HEK293 (cell line): ENCODE measurements around the gene MYO5C.

Experiments
- CTCF ChIA-PET: fragments of 350-600 bp; formaldehyde crosslinking; extraction: SDS; loops from one replicate; lab custom pipeline; 2021; ENCODE audit warnings: antibody characterized with exemption; lab: Yijun Ruan, JAX
- POLR2A ChIA-PET: fragments of 300-600 bp; formaldehyde crosslinking; extraction: SDS; loops from one replicate; lab custom pipeline; 2020; ENCODE audit warnings: antibody characterized with exemption, inconsistent platforms; lab: Yijun Ruan, JAX
- H3K27ac ChIP-seq: fragments of 200-500 bp; sonication (Bioruptor generic); 2 replicates; pipeline ENCODE4 v1.5.1; 2014; ENCODE audit warnings: low read depth, low read length, control low read depth, inconsistent platforms; ENCODE audit errors: extremely low read depth
- H3K36me3 ChIP-seq, 2 experiments: fragments of 200-500 bp in 1 of 2; sonication (Bioruptor generic) in 1 of 2; 1 replicate in 1 of 2; 2 replicates in 1 of 2; pipeline ENCODE4 v1.5.1; 2014 to 2017; ENCODE audit warnings: inconsistent platforms in 2 of 2, low read length in 2 of 2; ENCODE audit not compliant: control insufficient read depth in 2 of 2, insufficient read depth in 1 of 2
- H3K4me1 ChIP-seq: fragments of 200-500 bp; sonication (Bioruptor generic); 2 replicates; pipeline ENCODE4 v1.5.1; 2014; ENCODE audit warnings: mild to moderate bottlenecking, low read length, inconsistent platforms; ENCODE audit not compliant: control insufficient read depth, insufficient read depth
- H3K4me3 ChIP-seq: 2 replicates; pipeline ENCODE4 v1.5.1; 2011; ENCODE audit warnings: low read depth, mild to moderate bottlenecking, control low read depth, low read length, moderate library complexity
- H3K9me3 ChIP-seq: fragments of 200-500 bp; sonication (Bioruptor generic); 2 replicates; pipeline ENCODE4 v1.5.1; 2014; ENCODE audit warnings: low read depth, low read length, inconsistent platforms; ENCODE audit not compliant: control insufficient read depth, insufficient read depth
- GFI1B ChIP-seq: fragments of 450-650 bp; formaldehyde crosslinking; IDR thresholded peaks from 2 replicates; pipeline ENCODE4 v1.5.1; 2016; ENCODE audit warnings: missing biosample characterization, missing genetic modification characterization
- PRDM1 ChIP-seq: fragments of 450-650 bp; formaldehyde crosslinking; IDR thresholded peaks from 2 replicates; pipeline ENCODE4; 2016; ENCODE audit warnings: missing biosample characterization, missing genetic modification characterization
- PRDM10 ChIP-seq: fragments of 450-650 bp; formaldehyde crosslinking; IDR thresholded peaks from 2 replicates; pipeline ENCODE4 v1.5.1; 2016; ENCODE audit warnings: missing biosample characterization, missing genetic modification characterization
- TCF7L2 ChIP-seq: IDR thresholded peaks from 2 replicates; pipeline ENCODE4 v1.6.1; 2011; ENCODE audit warnings: low read depth, mild to moderate bottlenecking, inconsistent platforms, low read length, moderate library complexity, borderline replicate concordance
- TRIM28 ChIP-seq: IDR thresholded peaks from 2 replicates; pipeline ENCODE4 v1.6.1; 2011; ENCODE audit warnings: low read length, control low read depth, borderline replicate concordance
- ZBTB1 ChIP-seq: fragments of 450-650 bp; formaldehyde crosslinking; IDR thresholded peaks from 2 replicates; pipeline ENCODE4 v1.5.1; 2016; ENCODE audit warnings: missing biosample characterization, missing genetic modification characterization
- ZFP37 ChIP-seq: fragments of 450-650 bp; formaldehyde crosslinking; IDR thresholded peaks from 2 replicates; pipeline ENCODE4 v1.5.1; 2016; ENCODE audit warnings: missing biosample characterization, missing genetic modification characterization
- ZNF16 ChIP-seq: fragments of 450-650 bp; formaldehyde crosslinking; IDR thresholded peaks from 2 replicates; pipeline ENCODE4 v1.5.1; 2016; ENCODE audit warnings: low read depth, missing biosample characterization, missing genetic modification characterization
- ZNF202 ChIP-seq: fragments of 450-650 bp; formaldehyde crosslinking; IDR thresholded peaks from 2 replicates; pipeline ENCODE4 v1.5.1; 2016; ENCODE audit warnings: missing biosample characterization, missing genetic modification characterization, borderline replicate concordance
- ZNF266 ChIP-seq: fragments of 450-650 bp; formaldehyde crosslinking; IDR thresholded peaks from 2 replicates; pipeline ENCODE4 v1.5.1; 2016; ENCODE audit warnings: missing biosample characterization, missing genetic modification characterization, low read depth
- ZNF274 ChIP-seq, 2 experiments: fragments of 200-500 bp in 1 of 2; fragments of 450-650 bp in 1 of 2; sonication (Bioruptor generic) in 1 of 2; formaldehyde crosslinking in 1 of 2; IDR thresholded peaks; 2 replicates each; pipeline versions ENCODE4 v1.5.1 to v1.6.1; 2014 to 2016; ENCODE audit warnings: borderline replicate concordance in 1 of 2, inconsistent platforms in 1 of 2, low read length in 1 of 2, missing biosample characterization in 1 of 2, missing genetic modification characterization in 1 of 2
- ZNF280D ChIP-seq: fragments of 450-650 bp; formaldehyde crosslinking; IDR thresholded peaks from 2 replicates; pipeline ENCODE4 v1.5.1; 2016; ENCODE audit warnings: missing biosample characterization, missing genetic modification characterization
- ZNF510 ChIP-seq: fragments of 450-650 bp; formaldehyde crosslinking; IDR thresholded peaks from 2 replicates; pipeline ENCODE4 v1.5.1; 2018; ENCODE audit warnings: mild to moderate bottlenecking, missing genetic modification characterization, missing biosample characterization; ENCODE audit not compliant: insufficient replicate concordance
- ZNF530 ChIP-seq: fragments of 450-650 bp; formaldehyde crosslinking; IDR thresholded peaks from 2 replicates; pipeline ENCODE4 v1.5.1; 2016; ENCODE audit warnings: low read depth, missing biosample characterization, missing genetic modification characterization
- ZNF548 ChIP-seq: fragments of 450-650 bp; formaldehyde crosslinking; IDR thresholded peaks from 2 replicates; pipeline ENCODE4 v1.5.1; 2016; ENCODE audit warnings: missing biosample characterization, missing genetic modification characterization
- ZNF624 ChIP-seq: fragments of 450-650 bp; formaldehyde crosslinking; IDR thresholded peaks from 2 replicates; pipeline ENCODE4 v1.5.1; 2017; ENCODE audit warnings: missing biosample characterization, missing genetic modification characterization
- ZNF76 ChIP-seq: fragments of 450-650 bp; formaldehyde crosslinking; IDR thresholded peaks from 2 replicates; pipeline ENCODE4; 2016; ENCODE audit warnings: low read depth, missing biosample characterization, missing genetic modification characterization, borderline replicate concordance
- ZNF768 ChIP-seq: fragments of 450-650 bp; formaldehyde crosslinking; IDR thresholded peaks from 2 replicates; pipeline ENCODE4 v1.5.1; 2018; ENCODE audit warnings: missing biosample characterization, mild to moderate bottlenecking, missing genetic modification characterization
- ZNF837 ChIP-seq: fragments of 450-650 bp; formaldehyde crosslinking; IDR thresholded peaks from 2 replicates; pipeline ENCODE4 v1.5.1; 2016; ENCODE audit warnings: missing biosample characterization, missing genetic modification characterization
- TF ChIP-seq, protein P1 (sequence below): fragments of 450-650 bp; formaldehyde crosslinking; IDR thresholded peaks from 2 replicates; pipeline ENCODE4 v1.5.1; 2016; ENCODE audit warnings: missing biosample characterization, missing genetic modification characterization
- TF ChIP-seq, protein P2 (sequence below): fragments of 450-650 bp; formaldehyde crosslinking; IDR thresholded peaks from 2 replicates; pipeline ENCODE4 v1.5.1; 2017; ENCODE audit warnings: missing biosample characterization, missing genetic modification characterization

Gene MYO5C

GRCh38 chr15:52179278-52180195 lies 116.1 kb downstream of the MYO5C start (continued):
- TF ChIP-seq TRIM28 (no peak), PRDM1 (tag by site-specific recombination) (peak; percentile 80), ZNF16 (tag by site-specific recombination) (no peak), ZNF530 (no peak), PRDM10 (0 out of 2 replicates have a peak, but pooled peaks have one; percentile 13), ZNF768 (tag by site-specific recombination) (no peak)

DNA sequence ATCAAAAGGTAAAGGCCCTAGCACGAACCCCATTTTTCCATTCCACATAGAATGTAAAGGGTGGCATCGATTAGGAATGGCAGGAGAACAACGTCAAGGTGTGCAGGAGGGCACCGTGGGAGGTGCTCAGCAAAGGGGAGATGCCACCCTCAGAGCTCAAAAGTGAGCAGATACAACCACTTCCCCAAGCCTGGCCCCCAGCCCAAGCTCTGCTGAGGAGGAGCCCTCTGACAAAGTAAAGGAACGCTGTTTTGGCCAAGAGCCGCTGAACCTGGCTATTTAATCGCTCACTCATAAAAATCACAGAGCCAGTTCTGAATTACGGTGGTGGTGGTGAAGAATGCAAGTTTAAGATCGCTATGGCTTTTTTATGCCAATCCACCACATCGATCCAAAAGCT lies 116.8 kb downstream of the MYO5C start:
- H3K36me3 ChIP-seq = no peaks in the 10 kb centered on the region
- POLR2A ChIA-PET = no interaction called here
- CTCF ChIA-PET = interaction anchor here (0.9 to 1.5 kb wide), 3 partner anchors 30 to 39 kb away, joined by 4 to 5 read pairs (median 4); no protein-coding TSS in a partner anchor
- H3K4me3 ChIP-seq = peak overlapping the region; percentile 83
- H3K4me1 ChIP-seq = no peaks in the 10 kb centered on the region
- no peak overlapping the region; the same call in 1 of the 2 replicates for H3K27ac ChIP-seq
- H3K9me3 ChIP-seq = no peaks in the 10 kb centered on the region
- TF ChIP-seq ZNF202 (tag by site-specific recombination) (no peak), ZNF624 (no peak), PRDM10 (no peak), ZNF548 (tag by site-specific recombination) (no peak), ZNF76 (tag by site-specific recombination) (no peak), TCF7L2 (no peak), ZNF274 (IDR thresholded peaks at IDR 0.05; ENCODE audit: low read length) (no peak), ZNF274 (tag by site-specific recombination; IDR thresholded peaks at IDR 0.05; ENCODE audit: borderline replicate concordance) (no peak), ZBTB1 (tag by site-specific recombination) (no peak), GFI1B (tag by site-specific recombination) (no peak), ZNF837 (tag by site-specific recombination) (no peak), ZNF280D (tag by site-specific recombination) (no peak), ZNF510 (tag by site-specific recombination) (no peak), ZNF266 (tag by site-specific recombination) (no peak), ZFP37 (tag by site-specific recombination) (no peak)
- TF ChIP-seq, protein P1, sequence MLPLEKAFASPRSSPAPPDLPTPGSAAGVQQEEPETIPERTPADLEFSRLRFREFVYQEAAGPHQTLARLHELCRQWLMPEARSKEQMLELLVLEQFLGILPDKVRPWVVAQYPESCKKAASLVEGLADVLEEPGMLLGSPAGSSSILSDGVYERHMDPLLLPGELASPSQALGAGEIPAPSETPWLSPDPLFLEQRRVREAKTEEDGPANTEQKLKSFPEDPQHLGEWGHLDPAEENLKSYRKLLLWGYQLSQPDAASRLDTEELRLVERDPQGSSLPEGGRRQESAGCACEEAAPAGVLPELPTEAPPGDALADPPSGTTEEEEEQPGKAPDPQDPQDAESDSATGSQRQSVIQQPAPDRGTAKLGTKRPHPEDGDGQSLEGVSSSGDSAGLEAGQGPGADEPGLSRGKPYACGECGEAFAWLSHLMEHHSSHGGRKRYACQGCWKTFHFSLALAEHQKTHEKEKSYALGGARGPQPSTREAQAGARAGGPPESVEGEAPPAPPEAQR (tag by site-specific recombination) = no peak
- TF ChIP-seq, protein P2, sequence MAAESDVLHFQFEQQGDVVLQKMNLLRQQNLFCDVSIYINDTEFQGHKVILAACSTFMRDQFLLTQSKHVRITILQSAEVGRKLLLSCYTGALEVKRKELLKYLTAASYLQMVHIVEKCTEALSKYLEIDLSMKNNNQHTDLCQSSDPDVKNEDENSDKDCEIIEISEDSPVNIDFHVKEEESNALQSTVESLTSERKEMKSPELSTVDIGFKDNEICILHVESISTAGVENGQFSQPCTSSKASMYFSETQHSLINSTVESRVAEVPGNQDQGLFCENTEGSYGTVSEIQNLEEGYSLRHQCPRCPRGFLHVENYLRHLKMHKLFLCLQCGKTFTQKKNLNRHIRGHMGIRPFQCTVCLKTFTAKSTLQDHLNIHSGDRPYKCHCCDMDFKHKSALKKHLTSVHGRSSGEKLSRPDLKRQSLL (tag by site-specific recombination) = no peak
